ENCODE measurements around the gene BCAS3.
"Not testable (repeated sequence)": the region's sequence is repeated elsewhere in the genome, so short reads cannot be mapped to it uniquely, and the experiment has no call there.

Gene BCAS3

GRCh38 chr17:61240851-61241468 is 563.3 kb downstream of the BCAS3 start:
- no peak for DNase-seq

DNA sequence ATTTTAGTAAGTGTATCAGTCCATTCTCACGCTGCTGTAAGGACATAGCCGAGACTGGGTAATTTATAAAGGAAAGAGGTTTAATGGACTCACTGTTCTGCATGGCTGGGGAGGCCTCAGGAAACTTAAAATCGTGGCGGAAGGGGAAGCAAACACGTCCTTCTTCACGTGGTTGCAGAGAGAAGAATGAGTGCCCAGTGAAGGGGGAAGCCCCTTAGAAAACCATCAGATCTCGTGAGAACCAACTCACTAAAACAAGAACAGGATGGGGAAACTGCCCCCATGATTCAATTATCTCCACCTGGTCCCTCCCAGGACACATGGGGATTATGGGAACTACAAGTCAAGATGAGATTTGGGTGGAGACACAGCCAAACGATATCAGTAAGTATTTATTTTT is 567.3 kb downstream of the BCAS3 start:
- DNase-seq: not testable (repeated sequence)

GRCh38 chr17:61245706-61246135 is 568.1 kb downstream of the BCAS3 start:
- DNase-seq: no peak

DNA sequence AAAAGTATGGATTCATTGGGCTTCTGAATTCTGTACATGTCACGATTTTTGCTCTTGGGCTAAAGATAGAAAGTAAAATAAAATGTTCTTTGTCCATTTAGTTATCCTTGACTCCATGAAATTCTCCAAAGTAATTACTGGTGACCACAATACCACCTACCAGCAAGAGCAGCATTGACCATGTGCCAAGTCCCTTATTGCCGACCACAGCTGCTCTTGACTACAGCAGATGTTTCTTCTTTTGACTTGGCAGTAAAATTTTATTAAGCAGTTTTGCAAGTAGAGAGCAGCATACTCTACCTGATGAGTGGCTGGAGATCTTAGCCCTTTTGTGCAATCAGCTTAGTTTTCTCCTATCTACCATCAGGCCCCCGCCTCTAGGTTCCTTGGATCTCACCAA is 569.8 kb downstream of the BCAS3 start:
- no peak for DNase-seq

- no peak for DNase-seq
Observed at GRCh38 chr17:61248399-61248798, 570.7 kb downstream of the BCAS3 start.

- DNase-seq: no peak
Observed at GRCh38 chr17:61249649-61250299, 572.1 kb downstream of the BCAS3 start.

- no peak for DNase-seq
Observed at GRCh38 chr17:61250335-61250890, 572.8 kb downstream of the BCAS3 start.

GRCh38 chr17:61251939-61252865 is 574.6 kb downstream of the BCAS3 start:
- no peak for DNase-seq

GRCh38 chr17:61253362-61253761 is 575.7 kb downstream of the BCAS3 start:
- DNase-seq: no peak

- DNase-seq: no peak
Observed at GRCh38 chr17:61253937-61254574, 576.4 kb downstream of the BCAS3 start.

DNA sequence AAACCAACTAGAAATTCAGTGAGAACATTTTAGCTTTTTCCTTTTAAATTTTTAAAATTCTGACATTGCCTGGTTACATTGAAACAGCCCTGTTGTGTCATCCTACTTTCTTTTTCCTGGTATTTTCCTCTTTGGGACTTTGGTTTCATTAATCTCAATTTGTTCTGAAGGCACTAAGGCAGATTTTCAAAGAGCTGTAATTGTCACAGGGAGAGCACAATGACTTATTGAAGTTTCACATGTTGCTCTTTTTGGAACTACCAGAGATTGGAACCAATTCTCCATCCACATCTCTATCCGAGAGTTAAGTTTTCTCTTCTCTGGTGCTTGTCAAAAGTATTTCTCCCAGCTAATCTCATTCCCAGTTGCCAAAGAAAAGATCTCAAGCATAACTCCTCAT is 577.3 kb downstream of the BCAS3 start:
- DNase-seq: no peak

DNA sequence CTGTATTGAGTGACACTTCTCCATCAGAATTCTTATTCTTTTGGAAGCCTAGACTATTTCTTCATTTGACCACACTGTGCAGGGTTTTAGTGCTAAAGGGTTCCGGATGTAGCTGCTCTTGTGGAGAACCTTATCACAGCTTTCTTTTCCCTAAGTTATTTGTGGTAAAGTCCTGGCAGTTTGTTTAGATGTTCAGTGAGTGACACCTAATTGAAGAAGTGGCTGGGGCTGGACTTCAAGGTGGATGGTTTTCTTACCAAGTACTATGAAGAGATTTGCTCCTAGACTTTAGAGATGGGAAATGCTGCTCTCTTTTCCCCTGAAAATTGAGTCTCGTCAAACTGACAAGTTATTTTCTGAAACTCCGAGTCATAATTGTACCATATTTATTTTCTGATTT is 578.0 kb downstream of the BCAS3 start:
- DNase-seq: no peak

DNA sequence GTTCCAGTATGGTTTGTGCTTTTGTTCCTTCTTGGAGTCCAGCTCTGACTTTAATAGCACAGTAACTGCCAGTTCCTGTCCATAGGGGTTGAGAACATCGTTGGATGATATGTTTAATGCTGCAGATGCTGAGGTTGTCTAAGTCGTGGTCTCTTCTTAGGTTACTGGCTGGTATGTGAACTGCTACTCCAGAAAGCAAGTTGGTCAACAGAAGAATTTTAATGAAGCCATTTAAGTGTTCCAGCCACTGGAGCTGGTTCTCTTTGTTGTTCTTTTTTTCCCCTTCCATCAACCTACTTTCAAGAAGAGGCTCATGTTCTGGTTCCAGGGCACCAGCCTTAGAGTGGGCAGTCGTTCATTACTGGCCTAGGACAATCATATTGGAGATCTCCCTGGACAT is 581.7 kb downstream of the BCAS3 start:
- DNase-seq: no peak

GRCh38 chr17:61260071-61260797 is 582.6 kb downstream of the BCAS3 start:
- DNase-seq: no peak

- DNase-seq: peak; percentile 44
Observed at GRCh38 chr17:61261001-61261637, 583.5 kb downstream of the BCAS3 start.

DNA sequence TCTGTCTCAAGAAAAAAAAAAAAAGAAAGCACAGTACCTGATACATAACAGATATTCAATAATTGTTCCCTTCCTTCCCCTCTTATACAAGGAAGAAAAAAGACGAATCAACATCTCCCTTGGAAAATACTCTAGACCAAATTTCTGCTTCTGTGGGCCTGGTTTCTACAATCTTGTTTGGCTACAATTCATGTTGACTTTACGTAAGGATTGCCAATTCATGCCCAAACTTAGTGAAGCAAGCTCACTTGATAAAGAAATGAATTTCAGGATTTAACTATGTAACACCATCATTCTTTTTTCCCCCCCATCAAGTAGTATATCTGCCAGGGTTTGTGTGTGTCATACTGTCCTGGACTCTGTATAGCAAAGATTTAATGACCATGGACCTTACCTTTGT is 587.7 kb downstream of the BCAS3 start:
- no peak for DNase-seq

DNA sequence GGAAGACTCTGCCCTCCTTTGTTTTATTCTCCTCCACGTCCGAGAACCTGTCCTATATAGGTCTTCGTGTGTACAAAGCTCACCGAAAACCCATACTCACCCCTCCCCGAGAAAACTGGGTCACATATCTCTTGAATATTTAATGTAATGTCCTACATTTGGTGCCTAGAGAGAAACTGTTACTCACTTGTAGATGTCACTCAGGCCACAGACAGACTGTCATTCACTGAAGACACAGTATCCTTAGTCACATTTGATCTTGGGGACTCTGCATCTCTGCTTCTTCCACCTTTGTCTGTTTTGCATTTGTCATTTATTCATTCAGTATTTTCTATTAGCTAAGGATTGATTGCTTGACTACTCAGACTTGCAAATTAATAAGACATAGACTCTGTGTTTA is 590.2 kb downstream of the BCAS3 start:
- no peak for DNase-seq

DNA sequence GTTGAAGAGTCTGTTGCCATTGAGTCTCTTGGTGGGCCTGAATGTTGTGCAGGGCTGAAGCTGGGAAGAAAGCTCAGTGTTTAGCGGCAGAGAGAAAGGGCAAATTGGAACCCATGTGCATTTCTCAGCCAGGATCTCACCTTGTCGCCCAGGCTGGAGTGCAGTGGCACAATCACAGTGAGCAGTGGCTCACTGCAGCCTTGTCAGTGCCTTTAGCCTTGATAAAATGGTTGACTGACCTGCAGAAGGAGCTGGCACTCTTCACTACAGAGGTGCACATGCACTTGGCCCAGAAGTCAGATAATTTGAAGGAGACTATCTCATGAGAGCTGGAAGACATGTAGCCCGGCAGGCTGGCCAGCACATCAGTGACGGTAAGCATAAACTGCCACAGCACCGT is 597.7 kb downstream of the BCAS3 start:
- DNase-seq: no peak

GRCh38 chr17:61276806-61277205 is 599.2 kb downstream of the BCAS3 start:
- DNase-seq: no peak

DNA sequence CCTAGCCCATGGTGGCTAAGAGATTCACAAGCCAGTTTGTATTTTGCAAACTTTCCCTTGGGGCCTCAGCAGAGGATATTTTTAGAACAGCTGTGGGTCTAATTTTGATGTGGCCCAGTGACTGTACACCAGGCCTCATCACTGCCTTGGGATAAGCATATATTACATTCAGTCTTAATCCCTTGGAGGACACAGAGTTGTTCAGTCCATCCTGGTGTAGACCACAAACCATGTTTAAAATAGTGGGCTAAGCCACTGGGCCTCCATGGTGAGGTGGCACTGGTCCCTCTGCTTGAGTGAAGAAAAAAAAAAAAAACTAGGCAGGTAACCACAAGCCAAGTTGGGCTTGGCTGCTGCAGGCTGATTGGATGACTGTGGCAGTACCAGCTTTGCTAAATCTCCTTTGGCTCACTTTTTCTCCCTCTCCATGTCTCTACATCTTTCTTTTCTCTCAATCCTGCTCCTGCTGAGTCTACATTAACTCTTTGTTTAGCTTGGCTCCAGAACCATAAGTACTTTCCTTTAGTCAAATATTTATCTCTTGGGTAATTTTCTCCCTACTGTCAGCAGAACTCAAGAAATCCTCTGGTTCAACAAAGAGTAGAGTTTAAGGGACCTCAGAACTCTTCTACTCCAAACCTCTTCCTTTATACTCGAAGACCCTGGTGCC is 602.0 kb downstream of the BCAS3 start:
- no peak for DNase-seq

GRCh38 chr17:61280338-61280737 is 602.7 kb downstream of the BCAS3 start:
- DNase-seq: no peak
